NCI-H2196 (cell line): ENCODE data around the gene NRXN3.
A peak's percentile ranks its signal among the peaks of the same experiment; 100 is the strongest.

ENCODE experiments used
- DNase-seq: peaks from one replicate; lab custom pipeline; 2025; ENCODE audit not compliant: unreplicated experiment; lab: John Stamatoyannopoulos, UW

Gene NRXN3

DNA sequence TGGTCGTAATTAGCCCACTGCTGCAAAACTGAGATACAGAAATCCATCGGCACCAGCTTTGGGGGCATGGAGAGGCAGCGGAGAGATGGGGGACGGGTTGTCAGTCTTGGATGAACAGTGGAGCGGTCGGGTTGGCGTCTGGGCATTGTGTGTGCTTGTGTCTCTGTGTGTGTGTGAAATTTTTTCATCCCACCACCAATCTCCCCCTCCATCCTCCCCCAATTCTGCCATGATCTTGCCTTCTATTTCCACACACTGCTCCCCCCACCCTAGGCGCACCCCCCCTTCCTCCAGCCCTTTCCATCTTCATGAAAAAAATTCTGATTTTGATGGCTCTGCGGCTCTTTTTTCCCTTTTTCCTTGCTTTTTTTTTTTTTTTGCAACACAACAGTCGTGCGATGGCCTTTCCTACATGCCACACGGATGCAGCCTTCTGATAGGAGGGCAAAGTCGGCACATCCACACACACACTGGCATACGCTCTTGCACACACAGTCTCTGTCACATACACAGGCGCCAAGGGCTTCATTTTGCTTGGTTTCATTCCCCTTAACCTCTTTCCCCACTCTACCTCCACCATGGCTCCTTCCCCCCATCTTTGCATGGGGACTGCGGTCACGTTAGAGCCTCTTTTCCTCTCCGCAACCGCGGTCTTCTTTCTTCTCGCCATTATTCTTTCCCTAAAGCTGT lies 3.3 kb downstream of the NRXN3 start:
- DNase-seq = no peak

- DNase-seq = no peak
Observed at GRCh38 chr14:78175412-78175811, 5.2 kb downstream of the NRXN3 start.

DNA sequence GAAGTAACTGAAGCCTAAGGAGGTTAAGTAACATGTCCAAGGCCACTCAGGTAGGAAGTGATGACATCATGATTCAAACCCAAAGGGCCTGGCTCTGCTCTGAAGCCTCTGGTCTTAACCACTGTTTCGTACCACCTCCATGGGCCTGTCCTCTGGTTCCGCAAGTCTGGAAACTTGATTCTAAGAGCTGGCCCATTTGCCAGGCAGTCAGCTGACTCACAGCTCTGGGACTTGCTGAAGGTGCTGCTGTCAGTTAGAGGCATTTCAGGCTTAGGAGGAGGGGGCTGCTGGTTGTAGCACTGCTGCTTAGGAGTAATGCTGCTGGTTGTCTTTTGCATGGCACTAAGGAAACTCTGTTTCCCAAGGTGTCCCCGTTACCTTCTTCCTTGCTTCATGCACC lies 7.9 kb downstream of the NRXN3 start:
- DNase-seq = no peak

DNA sequence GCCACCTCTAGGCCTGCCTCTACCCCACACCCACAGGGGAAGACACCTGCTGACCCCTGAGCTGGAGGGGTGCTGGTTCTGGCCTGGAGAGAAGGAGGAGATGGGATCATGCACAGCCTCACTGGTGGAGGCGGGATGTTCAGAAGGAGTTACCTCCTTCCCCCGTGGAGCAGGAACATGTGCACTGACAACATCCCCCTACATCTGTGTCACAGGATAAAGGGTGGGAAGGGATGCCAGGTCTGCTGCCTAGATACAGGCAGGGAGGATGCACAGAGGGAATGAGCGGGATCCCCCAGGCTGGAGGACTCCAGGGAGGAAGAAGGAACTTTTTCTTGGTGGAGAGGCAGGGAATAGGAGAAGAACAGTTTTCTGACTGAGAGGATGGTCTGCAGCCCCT lies 8.8 kb downstream of the NRXN3 start:
- DNase-seq = no peak

- no peak for DNase-seq
Observed at GRCh38 chr14:78181270-78181669, 11.1 kb downstream of the NRXN3 start.

DNA sequence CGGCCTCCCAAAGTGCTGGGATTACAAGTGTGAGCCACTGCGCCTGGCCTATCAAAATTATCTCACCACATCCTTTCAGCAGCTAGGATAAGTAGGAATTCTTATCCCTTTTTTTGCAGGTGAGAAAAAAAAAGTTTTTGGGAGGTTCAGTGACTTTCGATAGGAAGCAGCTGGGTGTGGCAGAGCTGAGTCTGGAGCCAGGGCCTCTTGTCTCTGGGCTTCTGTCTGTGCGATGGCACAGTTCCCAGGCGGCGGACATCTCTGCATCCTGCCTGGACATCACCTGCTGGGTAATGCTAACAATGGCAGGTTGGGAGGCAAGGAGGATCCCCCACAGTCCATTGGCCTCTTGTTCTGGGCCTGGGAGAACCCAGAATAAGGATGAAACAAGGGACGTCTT lies 12.5 kb downstream of the NRXN3 start:
- peak; percentile 19 for DNase-seq

DNA sequence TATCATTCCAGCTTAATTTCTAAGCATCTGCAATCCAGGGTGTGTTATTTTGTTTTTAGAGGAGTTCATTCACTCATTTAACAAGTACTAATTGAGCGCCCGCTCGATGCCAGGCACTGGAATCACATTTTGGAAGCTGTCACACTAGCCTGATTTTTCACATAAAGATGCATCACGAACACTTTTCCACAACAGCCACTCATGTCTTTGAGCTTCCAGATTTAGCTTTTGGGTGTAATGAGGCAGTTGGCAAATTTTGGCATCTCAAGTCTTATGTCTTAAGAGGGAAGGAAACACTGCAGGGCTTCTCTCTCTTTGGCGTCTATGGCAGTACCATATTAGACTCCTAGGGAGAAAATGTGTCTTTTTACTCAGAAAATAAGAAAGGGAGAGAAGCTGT lies 14.0 kb downstream of the NRXN3 start:
- no peak for DNase-seq

DNA sequence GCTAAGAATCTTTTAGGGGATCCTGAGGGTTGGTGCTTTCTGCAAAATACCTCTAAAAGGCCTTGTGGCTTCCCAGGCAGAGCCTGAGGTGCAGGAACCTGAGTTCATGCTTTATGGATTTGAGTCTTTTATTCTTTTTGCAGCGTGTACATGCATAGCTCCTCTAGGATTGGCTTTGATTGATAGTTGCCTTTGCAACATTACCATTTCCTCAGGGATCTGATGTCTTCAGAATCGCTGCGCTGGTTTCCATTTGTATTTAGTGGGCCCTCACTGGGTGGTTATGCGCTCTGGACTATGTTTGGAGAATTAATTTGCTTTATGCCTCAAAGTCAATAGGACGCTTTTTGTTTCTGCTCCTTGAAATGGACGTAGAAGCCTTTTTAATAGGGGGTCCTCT lies 16.1 kb downstream of the NRXN3 start:
- DNase-seq = no peak

DNA sequence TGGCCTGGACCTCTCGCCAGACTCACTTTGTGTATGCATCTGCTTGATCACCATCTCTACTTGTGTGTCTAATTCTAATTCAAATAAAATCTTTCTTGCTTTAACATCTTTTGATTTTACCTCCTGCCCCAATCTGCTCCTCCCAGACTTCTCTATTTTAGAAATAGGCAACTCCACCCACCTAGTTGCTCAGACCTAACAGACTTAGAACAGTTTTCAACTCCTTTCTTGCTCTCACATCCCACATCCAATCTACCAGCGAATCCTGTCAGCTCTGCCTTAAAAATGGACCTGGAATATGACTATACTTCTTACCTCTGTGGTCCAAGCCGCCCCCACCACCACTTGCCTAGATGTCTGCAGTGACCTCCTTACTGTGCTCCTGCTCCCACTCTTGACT lies 18.7 kb downstream of the NRXN3 start:
- no peak for DNase-seq

DNA sequence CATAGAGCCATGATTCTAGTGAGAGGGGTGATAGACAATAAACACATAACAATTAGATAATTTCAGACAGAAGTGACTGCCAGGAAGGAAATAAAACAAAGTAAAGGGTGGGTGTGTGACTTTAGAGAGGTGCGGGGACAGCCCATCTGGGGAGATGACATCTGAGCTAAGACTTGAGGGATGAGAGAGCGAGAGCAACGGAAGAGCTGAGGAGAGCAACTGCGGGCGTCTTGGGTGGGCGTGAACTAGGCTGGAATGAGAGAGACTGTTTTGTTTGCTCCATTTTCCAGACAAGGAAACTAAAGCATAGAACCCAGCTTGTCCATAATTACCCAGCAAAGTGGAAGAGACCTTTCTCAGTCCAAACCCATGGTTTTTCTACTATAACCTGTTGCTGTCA lies 25.3 kb downstream of the NRXN3 start:
- DNase-seq = no peak

DNA sequence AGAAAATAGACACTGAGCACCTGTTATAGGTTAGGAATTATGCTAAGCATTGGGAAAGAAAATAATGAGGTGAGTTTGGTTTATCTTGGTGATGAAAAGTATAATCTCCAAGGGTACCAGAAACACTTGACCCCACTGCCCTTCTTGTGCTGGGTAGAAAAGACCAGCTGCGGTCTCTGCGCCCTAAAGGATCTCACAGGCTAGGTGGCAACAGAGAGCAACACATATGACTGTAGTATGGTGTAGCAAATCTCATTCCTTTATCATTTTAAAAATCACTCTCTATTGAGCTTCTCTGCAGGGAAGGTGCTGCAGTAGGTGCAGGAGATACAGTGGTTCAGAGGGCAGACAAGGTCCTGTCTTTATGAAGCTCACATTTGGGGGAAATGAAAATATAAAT lies 26.1 kb downstream of the NRXN3 start:
- no peak for DNase-seq

DNA sequence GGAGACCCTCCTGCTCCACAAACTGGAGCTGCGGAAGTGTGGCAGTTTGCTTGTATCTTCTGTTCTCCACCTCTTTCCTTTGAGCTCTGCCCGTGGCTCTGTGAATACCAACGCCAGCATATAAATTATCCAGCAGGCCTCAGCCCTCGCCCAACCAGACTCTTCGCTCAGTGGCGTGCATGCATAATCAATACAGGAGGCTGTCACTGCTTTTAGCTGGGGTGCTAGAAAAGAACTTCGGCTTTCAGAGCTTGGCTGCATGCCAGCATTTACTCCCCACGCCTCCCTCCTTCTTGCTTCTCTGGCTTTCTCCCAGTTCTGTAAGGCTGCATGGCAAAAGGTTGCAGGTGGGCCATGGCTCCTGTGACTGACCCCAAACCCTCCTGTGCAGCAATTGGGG lies 26.9 kb downstream of the NRXN3 start:
- no peak for DNase-seq

- no peak for DNase-seq
Observed at GRCh38 chr14:78202163-78202562, 32.0 kb downstream of the NRXN3 start.

DNA sequence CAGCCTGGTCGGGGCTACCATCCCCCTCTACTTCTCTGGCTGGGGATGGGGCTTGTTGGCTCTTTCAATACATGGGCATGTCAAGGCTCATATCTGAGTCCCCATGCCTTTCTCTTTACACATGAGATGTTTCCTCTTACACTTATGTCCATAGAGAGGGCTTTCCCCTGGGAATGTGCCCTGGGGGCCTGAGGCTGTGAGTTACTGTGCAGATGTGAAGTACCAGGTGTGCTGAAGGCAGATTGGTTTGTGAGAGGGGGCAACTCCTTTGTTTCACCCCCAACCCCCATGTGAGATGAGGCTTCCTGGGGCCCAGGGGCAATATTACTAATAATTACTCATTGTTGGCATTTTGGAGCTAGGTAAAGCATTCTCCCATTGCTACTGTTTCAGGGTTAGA lies 32.8 kb downstream of the NRXN3 start:
- DNase-seq = no peak

DNA sequence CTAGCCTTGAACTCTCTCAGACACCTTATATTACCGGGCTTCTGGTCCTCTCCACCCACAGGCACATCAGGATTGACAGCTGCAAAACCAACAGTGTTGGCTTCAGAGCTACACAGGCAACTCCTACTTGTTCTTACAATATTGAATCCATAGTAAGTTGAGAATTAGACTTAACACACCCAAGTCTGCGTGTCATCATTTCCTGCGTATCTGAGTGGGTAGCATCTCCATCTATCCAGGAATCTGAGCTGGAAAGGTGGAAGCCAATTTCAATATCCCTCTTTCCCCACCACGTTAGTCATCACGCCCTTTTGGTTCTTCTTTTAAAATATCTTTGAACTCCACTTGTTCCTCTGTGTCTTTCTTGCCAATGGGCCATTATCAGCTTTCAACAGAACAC lies 37.2 kb downstream of the NRXN3 start:
- no peak for DNase-seq

DNA sequence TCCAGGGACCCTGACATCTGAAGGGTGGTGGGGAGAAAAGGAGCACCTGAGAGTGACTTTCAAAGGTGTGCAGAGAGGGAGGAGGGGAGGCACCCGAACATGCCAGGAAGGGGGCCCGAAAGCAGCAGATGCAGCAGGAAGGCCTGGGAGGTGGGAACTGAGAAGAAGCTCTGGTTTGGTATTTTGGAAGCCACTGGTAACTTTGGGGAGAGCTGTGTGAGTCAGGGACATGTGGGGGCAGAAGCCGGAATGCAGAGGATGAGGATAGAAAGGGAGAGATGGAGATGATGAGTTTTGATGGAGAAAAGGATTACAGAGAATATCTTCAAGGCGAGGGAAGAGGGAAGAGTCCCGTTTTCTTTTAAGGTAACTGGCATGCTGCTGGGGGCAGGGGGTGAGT lies 50.1 kb downstream of the NRXN3 start:
- no peak for DNase-seq

- no peak for DNase-seq
Observed at GRCh38 chr14:78222746-78223145, 52.6 kb downstream of the NRXN3 start.

- no peak for DNase-seq
Observed at GRCh38 chr14:78227248-78228077, 57.3 kb downstream of the NRXN3 start.

- no peak for DNase-seq
Observed at GRCh38 chr14:78228702-78229327, 58.6 kb downstream of the NRXN3 start.

GRCh38 chr14:78232231-78233000 lies 62.2 kb downstream of the NRXN3 start:
- DNase-seq = no peak

- DNase-seq = no peak
Observed at GRCh38 chr14:78238141-78238540, 68.0 kb downstream of the NRXN3 start.
